Liver (tissue), 9 donors: ENCODE results near the gene PASK. TPM values are rescaled to one million over a fixed set of nuclear protein-coding genes. Genes with fewer than 3 reads are reported as not detected.
A peak's percentile ranks its signal among the peaks of the same experiment; 100 is the strongest.

Experiments used
- DNase-seq: peaks from one replicate; pipeline ENCODE4 v3.0.0-alpha.2; 2017; ENCODE audit warnings: low spot score
- H3K27ac ChIP-seq, 2 donors: one replicate each; pipeline ENCODE4 v1.7.0; 2013; ENCODE audit warnings: inconsistent platforms in 2 of 2, low read length in 2 of 2, control low read depth in 1 of 2, low read depth in 1 of 2, mild to moderate bottlenecking in 1 of 2
- H3K27me3 ChIP-seq, 4 donors: one replicate each; pipeline versions ENCODE4 v1.6.1 to v1.7.0; 2013; ENCODE audit warnings: low read length in 3 of 4, inconsistent platforms in 1 of 4, mild to moderate bottlenecking in 1 of 4, moderate library complexity in 1 of 4; ENCODE audit not compliant: control insufficient read depth in 4 of 4, insufficient read depth in 4 of 4
- H3K36me3 ChIP-seq, 4 donors: one replicate each; pipeline versions ENCODE4 v1.6.1 to v1.7.0; 2013; ENCODE audit warnings: low read length in 3 of 4, mild to moderate bottlenecking in 3 of 4, low read depth in 1 of 4, moderate library complexity in 1 of 4; ENCODE audit not compliant: control insufficient read depth in 4 of 4, insufficient read depth in 3 of 4
- H3K4me1 ChIP-seq, 4 donors: one replicate each; pipeline versions ENCODE4 v1.6.1 to v1.7.0; 2013; ENCODE audit warnings: low read length in 3 of 4, mild to moderate bottlenecking in 3 of 4, moderate library complexity in 1 of 4; ENCODE audit not compliant: control insufficient read depth in 4 of 4, insufficient read depth in 4 of 4
- H3K4me3 ChIP-seq, 3 donors: one replicate each; pipeline versions ENCODE4 v1.6.1 to v1.7.0; 2013; ENCODE audit warnings: low read length in 3 of 3, control low read depth in 1 of 3, low read depth in 1 of 3, mild to moderate bottlenecking in 1 of 3
- H3K9ac ChIP-seq, 2 donors: one replicate each; pipeline ENCODE4 v1.7.0; 2013; ENCODE audit warnings: low read length in 2 of 2, mild to moderate bottlenecking in 2 of 2, moderate library complexity in 2 of 2, control low read depth in 1 of 2, low read depth in 1 of 2
- H3K9me3 ChIP-seq, 4 donors: one replicate each; pipeline versions ENCODE4 v1.6.1 to v1.7.0; 2013; ENCODE audit warnings: low read length in 3 of 4; ENCODE audit not compliant: control insufficient read depth in 4 of 4
- ATF3 ChIP-seq: IDR thresholded peaks from 2 replicates; pipeline ENCODE4 v1.6.1; 2016; ENCODE audit warnings: antibody characterized with exemption
- CTCF ChIP-seq: fragments of 150-350 bp; IDR thresholded peaks from 2 replicates; pipeline ENCODE4 v1.5.1; 2017; ENCODE audit warnings: improper control_type of control experiment, low read depth, low read length; ENCODE audit not compliant: missing input control
- EGR1 ChIP-seq, 2 donors: IDR thresholded peaks; 2 replicates each; pipeline ENCODE4 v1.6.1; 2016 to 2018; ENCODE audit warnings: antibody characterized with exemption in 2 of 2, low read depth in 2 of 2
- FOXA1 ChIP-seq: IDR thresholded peaks from 2 replicates; pipeline ENCODE4 v1.6.1; 2016; ENCODE audit warnings: antibody characterized with exemption
- FOXA2 ChIP-seq: IDR thresholded peaks from 2 replicates; pipeline ENCODE4 v1.6.1; 2016; ENCODE audit warnings: antibody characterized with exemption
- GABPA ChIP-seq, 2 donors: IDR thresholded peaks in 1 of 2; conservative IDR thresholded peaks in 1 of 2; 2 replicates each; pipeline ENCODE4 v1.6.1; 2016; ENCODE audit warnings: antibody characterized with exemption in 2 of 2, mild to moderate bottlenecking in 1 of 2, moderate library complexity in 1 of 2
- HNF4A ChIP-seq, 2 donors: conservative IDR thresholded peaks; 2 replicates each; pipeline ENCODE4 v1.6.1; 2016; ENCODE audit warnings: antibody characterized with exemption in 2 of 2, mild to moderate bottlenecking in 2 of 2
- HNF4G ChIP-seq: IDR thresholded peaks from 2 replicates; pipeline ENCODE4 v1.6.1; 2016; ENCODE audit warnings: antibody characterized with exemption
- JUND ChIP-seq, 2 donors: IDR thresholded peaks; 2 replicates each; pipeline ENCODE4 v1.6.1; 2016; ENCODE audit warnings: antibody characterized with exemption in 2 of 2
- MAX ChIP-seq: IDR thresholded peaks from 2 replicates; pipeline ENCODE4 v1.6.1; 2016; ENCODE audit warnings: antibody characterized with exemption
- NR2F2 ChIP-seq: IDR thresholded peaks from 2 replicates; pipeline ENCODE4 v1.6.1; 2016; ENCODE audit warnings: antibody characterized with exemption
- RAD21 ChIP-seq, 2 donors: IDR thresholded peaks; 2 replicates each; pipeline ENCODE4 v1.6.1; 2016; ENCODE audit warnings: antibody characterized with exemption in 2 of 2, mild to moderate bottlenecking in 2 of 2
- REST ChIP-seq: IDR thresholded peaks from 2 replicates; pipeline ENCODE4 v1.6.1; 2016; ENCODE audit warnings: antibody characterized with exemption, mild to moderate bottlenecking
- RXRA ChIP-seq, 2 donors: IDR thresholded peaks; 2 replicates each; pipeline ENCODE4 v1.6.1; 2017 to 2018; ENCODE audit warnings: antibody characterized with exemption in 2 of 2, mild to moderate bottlenecking in 1 of 2
- SP1 ChIP-seq: IDR thresholded peaks from 2 replicates; pipeline ENCODE4 v1.6.1; 2018; ENCODE audit warnings: antibody characterized with exemption, mild to moderate bottlenecking
- YY1 ChIP-seq: IDR thresholded peaks from 2 replicates; pipeline ENCODE4 v1.6.1; 2016; ENCODE audit warnings: antibody characterized with exemption, mild to moderate bottlenecking
- ZBTB33 ChIP-seq: IDR thresholded peaks from 2 replicates; pipeline ENCODE4 v1.6.1; 2016; ENCODE audit warnings: antibody characterized with exemption
- WGBS: extraction: QIAGEN DNeasy Blood & Tissue Kit; methylation state at CpG from one replicate; pipeline ENCODE4 v1.1.7; 2013; 5-methylcytosine and 5-hydroxymethylcytosine counted together
- polyA plus RNA-seq, 2 donors: library from polyadenylated mRNA; stranded (reverse) in 1 of 2; unstranded in 1 of 2; fragments of 200-250 nt in 1 of 2; fragments of >200 nt in 1 of 2; fragmentation: Nextera tagmentation in 1 of 2; extraction: Ambion mirVana in 1 of 2; gene quantifications; one replicate each; pipeline versions ENCODE4 v1.2.1 to v1.2.3, GENCODE V29; 2013 to 2015
- total RNA-seq, 2 donors: library from RNA; depleted of rRNA; stranded (reverse); fragments of >200 nt; gene quantifications; one replicate each; pipeline ENCODE4 v1.2.3, GENCODE V29; 2014
- donor health status: healthy.
- donor health status: healthy.
- donor health status: healthy.
- donor health status: healthy.
- donor health status: healthy.

Gene PASK
- total and polyA plus RNA-seq, 4 donors: 0.96 to 8.8 (median 2.9) TPM

- no peak overlapping the region for H3K4me3 ChIP-seq
- DNase-seq: no peak
- no peak overlapping the region for H3K9ac ChIP-seq
- H3K27ac ChIP-seq: no peak overlapping the region
- TF ChIP-seq RXRA (IDR thresholded peaks at IDR 0.05) (no peak), FOXA2 (no peak), HNF4A (conservative IDR thresholded peaks at IDR 0.05) (no peak), NR2F2 (no peak), GABPA (IDR thresholded peaks at IDR 0.05 in 1 of 2, conservative IDR thresholded peaks at IDR 0.05 in 1 of 2) (no peak), EGR1 (IDR thresholded peaks at IDR 0.05; ENCODE audit: low read depth in 2 of 2) (no peak), ZBTB33 (no peak), FOXA1 (no peak), RAD21 (IDR thresholded peaks at IDR 0.05) (no peak), ATF3 (no peak), YY1 (no peak), REST (no peak), HNF4G (no peak), CTCF (no peak), SP1 (no peak)
- 96% methylated on average over 21 of the region's 21 CpGs for WGBS
- H3K4me1 ChIP-seq: no peaks in the 10 kb centered on the region
- no peaks in the 10 kb centered on the region for H3K9me3 ChIP-seq
- no peaks in the 10 kb centered on the region for H3K27me3 ChIP-seq
- peaks cover 7 to 69% (median 22%) of the 10 kb centered on the region in 4 donors for H3K36me3 ChIP-seq
Observed at GRCh38 chr2:241067501-241068135, 81.7 kb downstream of the PASK start.

GRCh38 chr2:241066893-241067341 lies 82.4 kb downstream of the PASK start:
- peaks cover under 1 to 62% (median 19%) of the 10 kb centered on the region in 4 donors for H3K36me3 ChIP-seq
- H3K9ac ChIP-seq: no peak overlapping the region
- no peak for DNase-seq
- no peaks in the 10 kb centered on the region for H3K27me3 ChIP-seq
- TF ChIP-seq JUND (IDR thresholded peaks at IDR 0.05) (no peak), MAX (no peak), REST (peak; percentile 86)
- WGBS: 92% methylated on average over 15 of the region's 15 CpGs
- no peak overlapping the region for H3K27ac ChIP-seq
- H3K4me3 ChIP-seq: no peak overlapping the region
- H3K9me3 ChIP-seq: no peaks in the 10 kb centered on the region
- H3K4me1 ChIP-seq: no peaks in the 10 kb centered on the region
